Measurements from ENCODE around the gene UPK1A.
"Not testable (repeated sequence)": the region's sequence is repeated elsewhere in the genome, so short reads cannot be mapped to it uniquely, and the experiment has no call there.

DNA sequence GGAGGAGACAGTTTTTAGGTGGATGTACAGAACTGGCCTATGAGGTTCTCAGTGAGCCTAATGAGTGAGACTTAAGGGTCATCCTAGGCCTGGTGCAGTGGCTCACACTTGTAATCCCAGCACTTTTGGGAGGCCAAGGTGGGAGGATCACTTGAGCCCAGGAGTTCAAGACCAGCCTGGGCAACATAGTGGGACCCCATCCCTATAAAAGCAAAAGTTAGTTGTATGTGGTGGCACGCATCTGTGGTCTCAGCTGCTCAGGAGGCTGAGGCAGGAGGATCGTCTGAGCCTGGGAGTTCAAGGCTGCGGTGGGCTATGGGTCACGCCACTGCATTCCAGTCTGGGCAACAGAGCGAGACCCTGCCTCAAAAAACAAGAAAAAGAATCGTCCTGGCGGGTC lies 57.8 kb downstream of the UPK1A start:
- TF ChIP-seq, protein P1, sequence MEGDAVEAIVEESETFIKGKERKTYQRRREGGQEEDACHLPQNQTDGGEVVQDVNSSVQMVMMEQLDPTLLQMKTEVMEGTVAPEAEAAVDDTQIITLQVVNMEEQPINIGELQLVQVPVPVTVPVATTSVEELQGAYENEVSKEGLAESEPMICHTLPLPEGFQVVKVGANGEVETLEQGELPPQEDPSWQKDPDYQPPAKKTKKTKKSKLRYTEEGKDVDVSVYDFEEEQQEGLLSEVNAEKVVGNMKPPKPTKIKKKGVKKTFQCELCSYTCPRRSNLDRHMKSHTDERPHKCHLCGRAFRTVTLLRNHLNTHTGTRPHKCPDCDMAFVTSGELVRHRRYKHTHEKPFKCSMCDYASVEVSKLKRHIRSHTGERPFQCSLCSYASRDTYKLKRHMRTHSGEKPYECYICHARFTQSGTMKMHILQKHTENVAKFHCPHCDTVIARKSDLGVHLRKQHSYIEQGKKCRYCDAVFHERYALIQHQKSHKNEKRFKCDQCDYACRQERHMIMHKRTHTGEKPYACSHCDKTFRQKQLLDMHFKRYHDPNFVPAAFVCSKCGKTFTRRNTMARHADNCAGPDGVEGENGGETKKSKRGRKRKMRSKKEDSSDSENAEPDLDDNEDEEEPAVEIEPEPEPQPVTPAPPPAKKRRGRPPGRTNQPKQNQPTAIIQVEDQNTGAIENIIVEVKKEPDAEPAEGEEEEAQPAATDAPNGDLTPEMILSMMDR (IDR thresholded peaks at IDR 0.05): not testable (repeated sequence)
- TF ChIP-seq POLR2A (IDR thresholded peaks at IDR 0.05): not testable (repeated sequence)
